ENCODE results near the gene OR10H1.

GRCh38 chr19:15776991-15777970 is 38.2 kb downstream of the OR10H1 start:
- TF ChIP-seq ZNF565 (CRISPR knock-in tag; conservative IDR thresholded peaks at IDR 0.05; ENCODE audit: low read depth): no peak
- no peak for TF ChIP-seq OSR1 (CRISPR knock-in tag; IDR thresholded peaks at IDR 0.05)
- no peak for TF ChIP-seq ZFP3 (CRISPR knock-in tag; IDR thresholded peaks at IDR 0.05)
- TF ChIP-seq, protein P1, sequence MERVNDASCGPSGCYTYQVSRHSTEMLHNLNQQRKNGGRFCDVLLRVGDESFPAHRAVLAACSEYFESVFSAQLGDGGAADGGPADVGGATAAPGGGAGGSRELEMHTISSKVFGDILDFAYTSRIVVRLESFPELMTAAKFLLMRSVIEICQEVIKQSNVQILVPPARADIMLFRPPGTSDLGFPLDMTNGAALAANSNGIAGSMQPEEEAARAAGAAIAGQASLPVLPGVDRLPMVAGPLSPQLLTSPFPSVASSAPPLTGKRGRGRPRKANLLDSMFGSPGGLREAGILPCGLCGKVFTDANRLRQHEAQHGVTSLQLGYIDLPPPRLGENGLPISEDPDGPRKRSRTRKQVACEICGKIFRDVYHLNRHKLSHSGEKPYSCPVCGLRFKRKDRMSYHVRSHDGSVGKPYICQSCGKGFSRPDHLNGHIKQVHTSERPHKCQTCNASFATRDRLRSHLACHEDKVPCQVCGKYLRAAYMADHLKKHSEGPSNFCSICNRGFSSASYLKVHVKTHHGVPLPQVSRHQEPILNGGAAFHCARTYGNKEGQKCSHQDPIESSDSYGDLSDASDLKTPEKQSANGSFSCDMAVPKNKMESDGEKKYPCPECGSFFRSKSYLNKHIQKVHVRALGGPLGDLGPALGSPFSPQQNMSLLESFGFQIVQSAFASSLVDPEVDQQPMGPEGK (CRISPR knock-in tag; IDR thresholded peaks at IDR 0.05; ENCODE audit: borderline replicate concordance): no peak
- TF ChIP-seq POU6F1 (CRISPR knock-in tag; IDR thresholded peaks at IDR 0.05; ENCODE audit: borderline replicate concordance, low read depth): no peak
- TF ChIP-seq TOX (CRISPR knock-in tag; IDR thresholded peaks at IDR 0.05; ENCODE audit: borderline replicate concordance): no peak
- TF ChIP-seq, protein P2, sequence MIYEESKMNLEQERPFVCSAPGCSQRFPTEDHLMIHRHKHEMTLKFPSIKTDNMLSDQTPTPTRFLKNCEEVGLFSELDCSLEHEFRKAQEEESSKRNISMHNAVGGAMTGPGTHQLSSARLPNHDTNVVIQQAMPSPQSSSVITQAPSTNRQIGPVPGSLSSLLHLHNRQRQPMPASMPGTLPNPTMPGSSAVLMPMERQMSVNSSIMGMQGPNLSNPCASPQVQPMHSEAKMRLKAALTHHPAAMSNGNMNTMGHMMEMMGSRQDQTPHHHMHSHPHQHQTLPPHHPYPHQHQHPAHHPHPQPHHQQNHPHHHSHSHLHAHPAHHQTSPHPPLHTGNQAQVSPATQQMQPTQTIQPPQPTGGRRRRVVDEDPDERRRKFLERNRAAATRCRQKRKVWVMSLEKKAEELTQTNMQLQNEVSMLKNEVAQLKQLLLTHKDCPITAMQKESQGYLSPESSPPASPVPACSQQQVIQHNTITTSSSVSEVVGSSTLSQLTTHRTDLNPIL (CRISPR knock-in tag; IDR thresholded peaks at IDR 0.05; ENCODE audit: low read depth): no peak
- TF ChIP-seq, protein P3, sequence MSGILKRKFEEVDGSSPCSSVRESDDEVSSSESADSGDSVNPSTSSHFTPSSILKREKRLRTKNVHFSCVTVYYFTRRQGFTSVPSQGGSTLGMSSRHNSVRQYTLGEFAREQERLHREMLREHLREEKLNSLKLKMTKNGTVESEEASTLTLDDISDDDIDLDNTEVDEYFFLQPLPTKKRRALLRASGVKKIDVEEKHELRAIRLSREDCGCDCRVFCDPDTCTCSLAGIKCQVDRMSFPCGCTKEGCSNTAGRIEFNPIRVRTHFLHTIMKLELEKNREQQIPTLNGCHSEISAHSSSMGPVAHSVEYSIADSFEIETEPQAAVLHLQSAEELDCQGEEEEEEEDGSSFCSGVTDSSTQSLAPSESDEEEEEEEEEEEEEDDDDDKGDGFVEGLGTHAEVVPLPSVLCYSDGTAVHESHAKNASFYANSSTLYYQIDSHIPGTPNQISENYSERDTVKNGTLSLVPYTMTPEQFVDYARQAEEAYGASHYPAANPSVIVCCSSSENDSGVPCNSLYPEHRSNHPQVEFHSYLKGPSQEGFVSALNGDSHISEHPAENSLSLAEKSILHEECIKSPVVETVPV (CRISPR knock-in tag; IDR thresholded peaks at IDR 0.05): no peak
- TF ChIP-seq ZNF8 (CRISPR knock-in tag; IDR thresholded peaks at IDR 0.05): no peak
- no peak for TF ChIP-seq RARB (CRISPR knock-in tag; IDR thresholded peaks at IDR 0.05)
